Neural progenitor cell (in vitro differentiated cells): ENCODE data around the gene ANKRD11. TPM values are rescaled to one million over a fixed set of nuclear protein-coding genes. Genes with fewer than 3 reads are reported as not detected.
"Not testable (repeated sequence)": the region's sequence is repeated elsewhere in the genome, so short reads cannot be mapped to it uniquely, and the experiment has no call there.

Source experiments
- DNase-seq: peaks from one replicate; pipeline ENCODE4 v3.0.0-alpha.2; 2016; ENCODE audit warnings: low spot score
- H2AFZ ChIP-seq: fragments of 200-600 bp; sonication (generic); replicated peaks from 2 replicates; pipeline ENCODE4 v1.6.1; 2016; ENCODE audit warnings: antibody characterized with exemption
- H3F3A ChIP-seq: fragments of 200-600 bp; sonication (generic); 2 replicates; pipeline ENCODE4 v1.6.1; 2016; ENCODE audit warnings: antibody characterized with exemption, low read depth
- H3K27ac ChIP-seq: fragments of 200-600 bp; sonication (generic); 2 replicates; pipeline ENCODE4 v1.5.1; 2016; ENCODE audit warnings: mild to moderate bottlenecking
- H3K27me3 ChIP-seq: fragments of 200-600 bp; sonication (generic); 2 replicates; pipeline ENCODE4 v1.6.1; 2016; ENCODE audit warnings: mild to moderate bottlenecking, moderate library complexity
- H3K36me3 ChIP-seq: fragments of 200-600 bp; sonication (generic); 2 replicates; pipeline ENCODE4 v1.5.1; 2016
- H3K4me1 ChIP-seq: fragments of 200-600 bp; sonication (generic); 2 replicates; pipeline ENCODE4 v1.6.1; 2016; ENCODE audit warnings: mixed run types
- H3K4me2 ChIP-seq: fragments of 200-600 bp; sonication (generic); 2 replicates; pipeline ENCODE4 v1.6.1; 2016
- H3K4me3 ChIP-seq: fragments of 200-600 bp; sonication (generic); 2 replicates; pipeline ENCODE4 v1.5.1; 2016
- H3K79me2 ChIP-seq: fragments of 200-600 bp; sonication (generic); 2 replicates; pipeline ENCODE4 v1.6.1; 2016; ENCODE audit warnings: low read depth
- H3K9ac ChIP-seq: fragments of 200-600 bp; sonication (generic); 2 replicates; pipeline ENCODE4 v1.6.1; 2016
- H3K9me3 ChIP-seq: fragments of 200-600 bp; sonication (generic); 2 replicates; pipeline ENCODE4 v1.5.1; 2016; ENCODE audit warnings: low read depth
- H4K20me1 ChIP-seq: fragments of 200-600 bp; sonication (generic); 2 replicates; pipeline ENCODE4 v1.6.1; 2016; ENCODE audit warnings: low read depth
- H3K27ac Mint-ChIP-seq: 3 replicates; pipeline ENCODE4 v1.8.0; 2021; ENCODE audit warnings: mixed read lengths
- H3K27me3 Mint-ChIP-seq: 2 replicates; pipeline ENCODE4 v1.8.0; 2022; ENCODE audit warnings: low read depth, mild to moderate bottlenecking, inconsistent platforms, moderate library complexity, mixed read lengths; ENCODE audit not compliant: insufficient read depth
- H3K36me3 Mint-ChIP-seq: 3 replicates; pipeline ENCODE4 v1.8.0; 2021; ENCODE audit warnings: mixed read lengths
- H3K4me1 Mint-ChIP-seq: 3 replicates; pipeline ENCODE4 v1.8.0; 2021; ENCODE audit warnings: mixed read lengths
- H3K4me3 Mint-ChIP-seq: 3 replicates; pipeline ENCODE4 v1.8.0; 2021; ENCODE audit warnings: mild to moderate bottlenecking, moderate library complexity, mixed read lengths
- H3K9me3 Mint-ChIP-seq: 3 replicates; pipeline ENCODE4 v1.8.0; 2020; ENCODE audit warnings: mixed read lengths
- EZH2 ChIP-seq: fragments of 200-600 bp; sonication (generic); IDR thresholded peaks from 2 replicates; pipeline ENCODE4 v1.6.1; 2017; ENCODE audit warnings: antibody characterized with exemption, mild to moderate bottlenecking, moderate library complexity
- EZH2phosphoT487 ChIP-seq: fragments of 200-600 bp; sonication (generic); IDR thresholded peaks from 2 replicates; pipeline ENCODE4 v1.6.1; 2017; ENCODE audit warnings: antibody characterized with exemption
- total RNA-seq: library from RNA; depleted of rRNA; stranded (reverse); fragments of >200 nt; gene quantifications from 2 replicates; pipeline ENCODE4 v1.2.3, GENCODE V29; 2015; ENCODE audit warnings: low replicate concordance
- TF ChIP-seq, protein P1 (sequence below): fragments of 200-600 bp; sonication (generic); IDR thresholded peaks from 2 replicates; pipeline ENCODE4 v1.5.1; 2017; ENCODE audit warnings: antibody characterized with exemption, mild to moderate bottlenecking

Gene ANKRD11
- total RNA-seq, 1 donor from 2014 or later = 47.3 TPM

- Mint-ChIP-seq H3K4me1 (peaks cover 55% of the 10 kb centered on the region), H3K4me3 (peak overlapping the region; percentile 66), H3K27ac (peak overlapping the region; percentile 93), H3K9me3 (peaks cover 2% of the 10 kb centered on the region), H3K27me3 (peaks cover 2% of the 10 kb centered on the region), H3K36me3 (peaks cover 2% of the 10 kb centered on the region)
- H3K4me3 ChIP-seq = no peak overlapping the region
- peak; percentile 48 for DNase-seq
- H3F3A ChIP-seq = peaks cover 8% of the 10 kb centered on the region
- H3K27ac ChIP-seq = peak overlapping the region; percentile 41
- no peaks in the 10 kb centered on the region for H3K27me3 ChIP-seq
- no peak overlapping the region for H3K9ac ChIP-seq
- peaks cover 24% of the 10 kb centered on the region for H3K4me1 ChIP-seq
- H3K36me3 ChIP-seq = no peaks in the 10 kb centered on the region
- H3K4me2 ChIP-seq = no peak overlapping the region
- H3K9me3 ChIP-seq = no peaks in the 10 kb centered on the region
- peaks cover 100% of the 10 kb centered on the region for H4K20me1 ChIP-seq
- H3K79me2 ChIP-seq = peaks cover 100% of the 10 kb centered on the region
- TF ChIP-seq EZH2phosphoT487 (no peak), EZH2 (no peak)
- TF ChIP-seq, protein P1, sequence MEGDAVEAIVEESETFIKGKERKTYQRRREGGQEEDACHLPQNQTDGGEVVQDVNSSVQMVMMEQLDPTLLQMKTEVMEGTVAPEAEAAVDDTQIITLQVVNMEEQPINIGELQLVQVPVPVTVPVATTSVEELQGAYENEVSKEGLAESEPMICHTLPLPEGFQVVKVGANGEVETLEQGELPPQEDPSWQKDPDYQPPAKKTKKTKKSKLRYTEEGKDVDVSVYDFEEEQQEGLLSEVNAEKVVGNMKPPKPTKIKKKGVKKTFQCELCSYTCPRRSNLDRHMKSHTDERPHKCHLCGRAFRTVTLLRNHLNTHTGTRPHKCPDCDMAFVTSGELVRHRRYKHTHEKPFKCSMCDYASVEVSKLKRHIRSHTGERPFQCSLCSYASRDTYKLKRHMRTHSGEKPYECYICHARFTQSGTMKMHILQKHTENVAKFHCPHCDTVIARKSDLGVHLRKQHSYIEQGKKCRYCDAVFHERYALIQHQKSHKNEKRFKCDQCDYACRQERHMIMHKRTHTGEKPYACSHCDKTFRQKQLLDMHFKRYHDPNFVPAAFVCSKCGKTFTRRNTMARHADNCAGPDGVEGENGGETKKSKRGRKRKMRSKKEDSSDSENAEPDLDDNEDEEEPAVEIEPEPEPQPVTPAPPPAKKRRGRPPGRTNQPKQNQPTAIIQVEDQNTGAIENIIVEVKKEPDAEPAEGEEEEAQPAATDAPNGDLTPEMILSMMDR = peak; percentile 14
- no peak overlapping the region for H2AFZ ChIP-seq
Observed at GRCh38 chr16:89383095-89384003, 107.0 kb downstream of the ANKRD11 start.

DNA sequence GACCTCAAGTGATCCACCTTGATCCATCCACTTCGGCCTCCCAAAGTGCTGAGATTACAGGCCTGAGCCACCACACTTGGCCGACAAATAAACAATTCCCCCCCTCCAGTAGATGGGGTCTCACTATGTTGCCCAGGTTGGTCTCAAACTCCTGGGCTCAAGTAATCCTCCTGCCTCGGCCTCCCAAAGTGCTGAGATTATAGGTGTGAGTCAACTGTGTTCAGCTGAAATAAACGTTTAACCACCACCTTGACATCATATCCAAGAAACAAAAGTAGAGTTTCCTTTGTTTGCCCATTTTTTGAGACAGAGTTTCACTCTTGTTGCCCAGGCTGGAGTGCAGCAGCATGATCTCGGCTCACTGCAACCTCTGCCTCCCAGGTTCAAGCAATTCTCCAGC lies 107.8 kb downstream of the ANKRD11 start:
- not testable (repeated sequence) for H3K4me2 ChIP-seq, H2AFZ ChIP-seq, H3F3A ChIP-seq, H3K9ac ChIP-seq, H3K4me3 Mint-ChIP-seq, H3K36me3 Mint-ChIP-seq, H3K36me3 ChIP-seq, H3K9me3 Mint-ChIP-seq, DNase-seq, H3K4me3 ChIP-seq, H3K27me3 ChIP-seq, H3K27me3 Mint-ChIP-seq, H3K9me3 ChIP-seq, H3K27ac ChIP-seq, H3K27ac Mint-ChIP-seq
- H3K4me1 ChIP-seq = peaks cover 24% of the 10 kb centered on the region
- peaks cover 100% of the 10 kb centered on the region for H4K20me1 ChIP-seq
- H3K4me1 Mint-ChIP-seq = peaks cover 60% of the 10 kb centered on the region
- peaks cover 100% of the 10 kb centered on the region for H3K79me2 ChIP-seq

DNA sequence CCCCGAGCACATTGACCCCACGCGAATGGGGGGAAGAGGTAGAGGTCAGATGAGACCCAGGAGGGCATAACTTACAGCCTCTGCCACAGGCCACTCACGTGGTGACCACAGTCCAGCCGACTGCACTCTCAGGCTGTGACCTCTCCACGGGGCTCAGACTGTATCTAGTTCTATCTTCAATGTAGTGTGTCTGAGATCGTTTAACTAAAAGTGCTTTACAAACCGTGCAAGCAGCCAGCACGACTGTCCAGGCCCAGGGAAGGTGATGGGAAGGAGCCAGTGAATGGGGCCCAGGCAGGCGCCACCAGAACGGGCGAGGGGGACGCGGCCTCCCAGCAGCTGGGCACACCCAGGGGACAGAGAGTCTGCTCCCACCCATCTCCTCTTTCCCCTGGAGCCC lies 108.6 kb downstream of the ANKRD11 start:
- H3K36me3 ChIP-seq = no peaks in the 10 kb centered on the region
- no peak for DNase-seq
- H2AFZ ChIP-seq = no peak overlapping the region
- Mint-ChIP-seq H3K4me3 (peak overlapping the region; percentile 57), H3K36me3 (peaks cover 7% of the 10 kb centered on the region), H3K27ac (peak overlapping the region; percentile 28), H3K9me3 (peaks cover 6% of the 10 kb centered on the region), H3K27me3 (peaks cover 2% of the 10 kb centered on the region), H3K4me1 (peaks cover 61% of the 10 kb centered on the region)
- H3K9ac ChIP-seq = no peak overlapping the region
- no peaks in the 10 kb centered on the region for H3K9me3 ChIP-seq
- peaks cover 100% of the 10 kb centered on the region for H4K20me1 ChIP-seq
- TF ChIP-seq EZH2 (no peak), EZH2phosphoT487 (no peak)
- TF ChIP-seq, protein P1 = no peak
- H3K79me2 ChIP-seq = peaks cover 100% of the 10 kb centered on the region
- H3K27me3 ChIP-seq = no peaks in the 10 kb centered on the region
- no peak overlapping the region for H3K4me2 ChIP-seq
- H3F3A ChIP-seq = peaks cover 8% of the 10 kb centered on the region
- no peak overlapping the region for H3K27ac ChIP-seq
- H3K4me1 ChIP-seq = peaks cover 24% of the 10 kb centered on the region
- no peak overlapping the region for H3K4me3 ChIP-seq

GRCh38 chr16:89380681-89381080 lies 109.7 kb downstream of the ANKRD11 start:
- peaks cover 100% of the 10 kb centered on the region for H4K20me1 ChIP-seq
- H3K27me3 Mint-ChIP-seq = peaks cover 2% of the 10 kb centered on the region
- H3K4me2 ChIP-seq = no peak overlapping the region
- H3K9ac ChIP-seq = no peak overlapping the region
- peak overlapping the region; percentile 69 for H3K27ac Mint-ChIP-seq
- H3K36me3 ChIP-seq = no peaks in the 10 kb centered on the region
- H3K4me3 Mint-ChIP-seq = no peak overlapping the region
- no peaks in the 10 kb centered on the region for H3K27me3 ChIP-seq
- H2AFZ ChIP-seq = no peak overlapping the region
- no peak overlapping the region for H3K27ac ChIP-seq
- no peaks in the 10 kb centered on the region for H3K9me3 ChIP-seq
- H3F3A ChIP-seq = peaks cover 15% of the 10 kb centered on the region
- H3K4me1 Mint-ChIP-seq = peaks cover 61% of the 10 kb centered on the region
- TF ChIP-seq EZH2 (no peak), EZH2phosphoT487 (no peak)
- TF ChIP-seq, protein P1 = no peak
- peaks cover 24% of the 10 kb centered on the region for H3K4me1 ChIP-seq
- H3K9me3 Mint-ChIP-seq = peaks cover 15% of the 10 kb centered on the region
- DNase-seq = no peak
- no peak overlapping the region for H3K4me3 ChIP-seq
- peaks cover 100% of the 10 kb centered on the region for H3K79me2 ChIP-seq
- H3K36me3 Mint-ChIP-seq = peaks cover 10% of the 10 kb centered on the region
